Left cardiac atrium (tissue), 4 donors: ENCODE results near the gene PRDM11. TPM values are rescaled to one million over a fixed set of nuclear protein-coding genes. Genes with fewer than 3 reads are reported as not detected.

Source experiments
- ATAC-seq, 2 donors: fragments of 200-7000 bp; cut with Tn5 transposase; one replicate each; pipeline ENCODE4 v1.9.1; 2020; ENCODE audit warnings: mild to moderate bottlenecking in 2 of 2, moderate library complexity in 2 of 2
- DNase-seq: peaks from one replicate; pipeline ENCODE4 v3.0.0-alpha.2; 2020
- intact Hi-C, 2 donors: fragments of 100-400 bp; cut with DNase I; formaldehyde crosslinking; loops; one replicate each; pipeline versions ENCODE4 v1.14.1 to v1.15.1; 2022 to 2023
- total RNA-seq, 2 donors: library from RNA; stranded (reverse); fragmentation: NEBNext Ultra II Directional; extraction: Animal tissue kit (Norgen Biotek cat#: 25700); gene quantifications; one replicate each; pipeline ENCODE4 v1.2.1, GENCODE V29; 2021
- donor health status: DM: no; HTN: yes; CAD: no.
- donor health status: DM: no; HTN: yes; CAD: no; lungs with severe emphysema.
- donor health status: DM: yes; HTN: yes; CAD: no.
- donor health status: Dilated cardiomyopathy.

PRDM11 gene
- total RNA-seq, 2 donors from 2014 or later = 16.1 to 16.3 TPM

GRCh38 chr11:45152740-45153595, 6.5 kb downstream of the PRDM11 start:
- ATAC-seq (no peak), DNase-seq (no peak)
- intact Hi-C loops = no loop called here

GRCh38 chr11:45154276-45154675, 7.8 kb downstream of the PRDM11 start:
- DNase-seq = no peak
- no peak for ATAC-seq
- intact Hi-C loops = no loop called here

GRCh38 chr11:45155058-45155551, 8.7 kb downstream of the PRDM11 start:
- intact Hi-C loops = no loop called here
- DNase-seq = peak; percentile 68

GRCh38 chr11:45155627-45156180, 9.3 kb downstream of the PRDM11 start:
- ATAC-seq (no peak), DNase-seq (no peak)
- intact Hi-C loops = no loop called here

More at GRCh38 chr11:45155058-45155551, 8.7 kb downstream of the PRDM11 start:
- ATAC-seq = peak; percentile 33 to 42

- intact Hi-C loops = no loop called here
- DNase-seq (no peak), ATAC-seq (no peak)
Measured at GRCh38 chr11:45156201-45156600, 9.8 kb downstream of the PRDM11 start.

- no peak for ATAC-seq
- no peak for DNase-seq
- intact Hi-C loops = no loop called here
Measured at GRCh38 chr11:45156741-45157140, 10.3 kb downstream of the PRDM11 start.

GRCh38 chr11:45157247-45158209, 11.1 kb downstream of the PRDM11 start:
- ATAC-seq = no peak
- intact Hi-C loops = no loop called here
- DNase-seq = no peak

GRCh38 chr11:45158210-45158731, 11.8 kb downstream of the PRDM11 start:
- DNase-seq = no peak
- peak; percentile 58 to 69 for ATAC-seq
- intact Hi-C loops = no loop called here

GRCh38 chr11:45158891-45159605, 12.6 kb downstream of the PRDM11 start:
- DNase-seq = no peak
- peak in 1 of 2 donors; percentile 56 for ATAC-seq
- intact Hi-C loops = no loop called here

GRCh38 chr11:45159781-45160365, 13.4 kb downstream of the PRDM11 start:
- ATAC-seq = no peak
- no peak for DNase-seq
- intact Hi-C loops = no loop called here

- ATAC-seq = peak; percentile 14 to 21
- intact Hi-C loops = no loop called here
- DNase-seq = peak; percentile 44
Measured at GRCh38 chr11:45161252-45162063, 15.0 kb downstream of the PRDM11 start.

- ATAC-seq = no peak
- intact Hi-C loops = no loop called here
- no peak for DNase-seq
Measured at GRCh38 chr11:45162064-45162375, 15.6 kb downstream of the PRDM11 start.

- DNase-seq (no peak), ATAC-seq (no peak)
- intact Hi-C loops = no loop called here
Measured at GRCh38 chr11:45162916-45163879, 16.8 kb downstream of the PRDM11 start.

- intact Hi-C loops = no loop called here
- DNase-seq = no peak
- peak; percentile 48 to 64 for ATAC-seq
Measured at GRCh38 chr11:45163956-45164575, 17.6 kb downstream of the PRDM11 start.

- ATAC-seq (no peak), DNase-seq (no peak)
- intact Hi-C loops = no loop called here
Measured at GRCh38 chr11:45165386-45165785, 18.9 kb downstream of the PRDM11 start.
